Nephron progenitor cell (in vitro differentiated cells): ENCODE measurements around the gene PCSK5.

ENCODE experiments used
- DNase-seq: peaks from one replicate; pipeline ENCODE4 v3.0.0; 2021
- H3K27ac Mint-ChIP-seq: 2 replicates; pipeline ENCODE4 v1.8.0; 2021; ENCODE audit warnings: mild to moderate bottlenecking, moderate library complexity, mixed read lengths
- H3K27me3 Mint-ChIP-seq: 2 replicates; pipeline ENCODE4 v1.8.0; 2021; ENCODE audit warnings: mild to moderate bottlenecking, low read depth, mixed read lengths; ENCODE audit not compliant: poor library complexity
- H3K36me3 Mint-ChIP-seq: 2 replicates; pipeline ENCODE4 v1.8.0; 2021; ENCODE audit warnings: low read depth, mixed read lengths
- H3K4me1 Mint-ChIP-seq: 2 replicates; pipeline ENCODE4 v1.8.0; 2021; ENCODE audit warnings: mixed read lengths
- H3K4me3 Mint-ChIP-seq: 2 replicates; pipeline ENCODE4 v1.8.0; 2021; ENCODE audit warnings: mild to moderate bottlenecking, moderate library complexity, mixed read lengths
- H3K9me3 Mint-ChIP-seq: 2 replicates; pipeline ENCODE4 v1.8.0; 2021; ENCODE audit warnings: mild to moderate bottlenecking, moderate library complexity, mixed read lengths
- CTCF ChIP-seq: fragments of 200-600 bp; sonication (generic); IDR thresholded peaks from 2 replicates; pipeline ENCODE4 v1.5.0; 2021; ENCODE audit warnings: antibody characterized with exemption

PCSK5 gene

DNA sequence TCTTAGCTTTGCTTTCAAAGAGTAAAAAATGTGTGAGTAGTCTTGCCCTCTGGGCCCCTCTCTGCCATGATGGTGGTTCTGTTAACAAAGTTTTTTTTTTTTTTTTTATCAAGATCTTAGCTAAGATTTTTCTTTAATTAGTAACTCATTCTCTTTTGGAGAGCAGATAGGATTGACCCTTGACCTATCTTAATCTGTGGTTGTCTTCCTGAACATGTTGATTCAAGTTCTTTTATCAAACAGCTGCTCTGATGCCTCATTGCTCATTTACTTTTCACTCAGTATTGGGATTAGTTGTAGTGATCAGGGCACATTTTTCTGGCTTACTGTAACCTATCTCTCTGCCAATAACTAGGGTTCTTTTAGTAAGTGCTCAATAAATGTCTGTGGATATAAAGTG, 106.3 kb downstream of the PCSK5 start:
- H3K36me3 Mint-ChIP-seq = peaks cover 86% of the 10 kb centered on the region
- no peaks in the 10 kb centered on the region for H3K27me3 Mint-ChIP-seq
- peaks cover 20% of the 10 kb centered on the region for H3K4me1 Mint-ChIP-seq
- peaks cover 10% of the 10 kb centered on the region for H3K9me3 Mint-ChIP-seq
- no peak for TF ChIP-seq CTCF
- DNase-seq = no peak
- no peak overlapping the region for H3K4me3 Mint-ChIP-seq
- H3K27ac Mint-ChIP-seq = no peak overlapping the region

DNA sequence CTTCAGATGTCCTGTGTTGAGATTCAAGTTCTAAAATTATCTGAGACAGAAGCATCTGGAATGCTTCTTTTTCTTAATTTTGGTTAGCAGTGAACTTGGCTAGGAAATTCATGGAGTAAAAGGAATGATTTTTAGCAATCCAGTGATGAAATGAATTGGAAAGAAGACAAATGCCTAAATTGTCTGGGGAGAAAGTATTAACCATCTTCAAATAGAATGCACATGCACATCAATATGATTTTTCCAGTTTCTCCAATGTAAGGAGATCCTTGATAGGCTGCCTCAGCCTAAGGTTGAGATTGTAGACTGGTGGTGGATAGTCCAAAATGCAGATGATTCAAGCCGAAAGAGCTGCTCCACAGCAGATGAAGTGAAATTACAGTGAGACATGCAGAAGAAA, 106.7 kb downstream of the PCSK5 start:
- Mint-ChIP-seq H3K27ac (no peak overlapping the region), H3K4me3 (no peak overlapping the region), H3K36me3 (peaks cover 83% of the 10 kb centered on the region), H3K27me3 (no peaks in the 10 kb centered on the region), H3K9me3 (peaks cover 10% of the 10 kb centered on the region), H3K4me1 (peaks cover 25% of the 10 kb centered on the region)
- no peak for DNase-seq
- no peak for TF ChIP-seq CTCF

GRCh38 chr9:75998096-75998780, 107.8 kb downstream of the PCSK5 start:
- Mint-ChIP-seq H3K4me3 (no peak overlapping the region), H3K27ac (no peak overlapping the region), H3K27me3 (no peaks in the 10 kb centered on the region), H3K4me1 (peaks cover 34% of the 10 kb centered on the region), H3K36me3 (peaks cover 83% of the 10 kb centered on the region), H3K9me3 (peaks cover 10% of the 10 kb centered on the region)
- no peak for DNase-seq
- no peak for TF ChIP-seq CTCF

- H3K27ac Mint-ChIP-seq = no peak overlapping the region
- no peak for TF ChIP-seq CTCF
- H3K27me3 Mint-ChIP-seq = no peaks in the 10 kb centered on the region
Measured at GRCh38 chr9:76001459-76001858, 111.0 kb downstream of the PCSK5 start.

GRCh38 chr9:76003041-76003440, 112.6 kb downstream of the PCSK5 start:
- H3K9me3 Mint-ChIP-seq = peaks cover 6% of the 10 kb centered on the region
- H3K27ac Mint-ChIP-seq = peak overlapping the region; percentile 14
- no peaks in the 10 kb centered on the region for H3K27me3 Mint-ChIP-seq
- TF ChIP-seq CTCF = no peak
- H3K4me3 Mint-ChIP-seq = no peak overlapping the region
- DNase-seq = no peak
- H3K4me1 Mint-ChIP-seq = peaks cover 29% of the 10 kb centered on the region
- H3K36me3 Mint-ChIP-seq = peaks cover 70% of the 10 kb centered on the region

More at GRCh38 chr9:76001459-76001858, 111.0 kb downstream of the PCSK5 start:
- Mint-ChIP-seq H3K9me3 (peaks cover 10% of the 10 kb centered on the region), H3K36me3 (peaks cover 81% of the 10 kb centered on the region), H3K4me1 (peaks cover 34% of the 10 kb centered on the region), H3K4me3 (no peak overlapping the region)
- no peak for DNase-seq

DNA sequence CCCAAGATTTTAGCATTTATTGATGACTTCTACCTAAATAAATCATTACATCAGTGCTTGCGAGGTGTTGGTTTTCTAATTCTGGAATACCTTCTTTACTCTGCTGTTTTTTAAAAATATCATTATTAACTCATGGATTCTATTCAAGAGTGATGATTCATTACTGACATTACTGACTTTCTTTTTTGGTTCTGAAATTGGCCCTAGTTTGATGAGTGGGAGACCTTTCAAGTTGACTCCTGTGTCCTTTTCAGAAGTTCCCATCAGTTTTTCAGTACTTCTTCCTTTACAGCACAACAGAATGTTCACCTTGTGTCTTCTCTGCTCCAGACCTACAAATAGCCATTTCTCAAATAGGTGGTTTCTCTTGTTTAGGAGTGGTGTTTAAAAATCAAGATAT, 114.1 kb downstream of the PCSK5 start:
- Mint-ChIP-seq H3K4me3 (no peak overlapping the region), H3K9me3 (no peaks in the 10 kb centered on the region), H3K36me3 (peaks cover 58% of the 10 kb centered on the region), H3K27ac (no peak overlapping the region), H3K27me3 (no peaks in the 10 kb centered on the region), H3K4me1 (peaks cover 32% of the 10 kb centered on the region)
- DNase-seq = no peak
- TF ChIP-seq CTCF = no peak
